Measurements from ENCODE around the gene SDCBP2. TPM values are rescaled to one million over a fixed set of nuclear protein-coding genes. Genes with fewer than 3 reads are reported as not detected.
A peak's percentile ranks its signal among the peaks of the same experiment; 100 is the strongest.

The SDCBP2 gene
- total RNA-seq, 2 donors from 2014 or later, result 1.5 to 5.1 TPM

GRCh38 chr20:1296117-1296610 is 32.8 kb downstream of the SDCBP2 start:
- 93 to 100% methylated on average over 2 to 20 of the region's 20 CpGs for WGBS, 2 experiments (ENCODE audit: insufficient coverage in 1 of 2, insufficient read length in 1 of 2)
- no peaks in the 10 kb centered on the region for H3K27me3 ChIP-seq (ENCODE audit: control insufficient read depth, insufficient read depth, low read length, poor library complexity, severe bottlenecking)

GRCh38 chr20:1295276-1295930 is 33.5 kb downstream of the SDCBP2 start:
- Mint-ChIP-seq H3K4me1 (peaks cover 3% of the 10 kb centered on the region), H3K27me3 (ENCODE audit: insufficient read depth) (no peaks in the 10 kb centered on the region), H3K4me3 (no peak overlapping the region), H3K36me3 (ENCODE audit: low read depth) (peaks cover 5% of the 10 kb centered on the region), H3K9me3 (no peaks in the 10 kb centered on the region), H3K27ac (no peak overlapping the region)
- H3K4me1 ChIP-seq (ENCODE audit: control insufficient read depth, insufficient read depth, low read length), result peaks cover under 1% of the 10 kb centered on the region
- no peak overlapping the region for H3K4me3 ChIP-seq (ENCODE audit: low read length)
- no peaks in the 10 kb centered on the region for H3K36me3 ChIP-seq (ENCODE audit: control insufficient read depth, insufficient read depth, low read length)
- 94 to 95% methylated on average over 12 to 20 of the region's 20 CpGs for WGBS, 2 experiments (ENCODE audit: insufficient coverage in 1 of 2, insufficient read length in 1 of 2)
- no peaks in the 10 kb centered on the region for H3K9me3 ChIP-seq (ENCODE audit: control insufficient read depth, low read length)
- DNase-seq, result no peak
- no peak for TF ChIP-seq CTCF (conservative IDR thresholded peaks at IDR 0.05)
- H3K27me3 ChIP-seq (ENCODE audit: control insufficient read depth, insufficient read depth, low read length, poor library complexity, severe bottlenecking), result no peaks in the 10 kb centered on the region
- no peak overlapping the region for H3K9ac ChIP-seq (ENCODE audit: extremely low read depth, low read length, poor library complexity, severe bottlenecking)
- H3K27ac ChIP-seq (ENCODE audit: low read depth, low read length), result no peak overlapping the region

More at GRCh38 chr20:1296117-1296610, 32.8 kb downstream of the SDCBP2 start:
- peaks cover 5% of the 10 kb centered on the region for H3K36me3 Mint-ChIP-seq (ENCODE audit: low read depth)
- no peak overlapping the region for H3K9ac ChIP-seq (ENCODE audit: extremely low read depth, low read length, poor library complexity, severe bottlenecking)
- no peak for DNase-seq
- no peak overlapping the region for H3K4me3 Mint-ChIP-seq
- no peaks in the 10 kb centered on the region for H3K9me3 ChIP-seq (ENCODE audit: control insufficient read depth, low read length)
- no peak for TF ChIP-seq CTCF (conservative IDR thresholded peaks at IDR 0.05)
- peaks cover 6% of the 10 kb centered on the region for H3K4me1 ChIP-seq (ENCODE audit: control insufficient read depth, insufficient read depth, low read length)
- no peaks in the 10 kb centered on the region for H3K27me3 Mint-ChIP-seq (ENCODE audit: insufficient read depth)
- no peaks in the 10 kb centered on the region for H3K36me3 ChIP-seq (ENCODE audit: control insufficient read depth, insufficient read depth, low read length)
- no peak overlapping the region for H3K27ac Mint-ChIP-seq
- peaks cover 6% of the 10 kb centered on the region for H3K4me1 Mint-ChIP-seq
- H3K4me3 ChIP-seq (ENCODE audit: low read length), result no peak overlapping the region
- H3K9me3 Mint-ChIP-seq, result no peaks in the 10 kb centered on the region
- H3K27ac ChIP-seq (ENCODE audit: low read depth, low read length), result no peak overlapping the region

- no peak for TF ChIP-seq CTCF (conservative IDR thresholded peaks at IDR 0.05)
- Mint-ChIP-seq H3K36me3 (ENCODE audit: low read depth) (peaks cover 5% of the 10 kb centered on the region), H3K27me3 (ENCODE audit: insufficient read depth) (no peaks in the 10 kb centered on the region), H3K4me3 (no peak overlapping the region), H3K4me1 (peaks cover 3% of the 10 kb centered on the region), H3K9me3 (no peaks in the 10 kb centered on the region), H3K27ac (peak overlapping the region; percentile 30)
- Histone ChIP-seq H3K9me3 (ENCODE audit: control insufficient read depth, low read length) (no peaks in the 10 kb centered on the region), H3K27me3 (ENCODE audit: control insufficient read depth, insufficient read depth, low read length, poor library complexity, severe bottlenecking) (no peaks in the 10 kb centered on the region), H3K36me3 (ENCODE audit: control insufficient read depth, insufficient read depth, low read length) (no peaks in the 10 kb centered on the region), H3K9ac (ENCODE audit: extremely low read depth, low read length, poor library complexity, severe bottlenecking) (no peak overlapping the region), H3K4me1 (ENCODE audit: control insufficient read depth, insufficient read depth, low read length) (no peaks in the 10 kb centered on the region), H3K27ac (ENCODE audit: low read depth, low read length) (no peak overlapping the region), H3K4me3 (ENCODE audit: low read length) (no peak overlapping the region)
- no peak for DNase-seq
- WGBS, 2 experiments (ENCODE audit: insufficient coverage in 1 of 2, insufficient read length in 1 of 2), result 91 to 93% methylated on average over 8 of the region's 8 CpGs
These were observed 34.4 kb downstream of the SDCBP2 start for GRCh38 chr20:1294497-1294896.
